Measurements from ENCODE around the gene UBE2J2.

The UBE2J2 gene

DNA sequence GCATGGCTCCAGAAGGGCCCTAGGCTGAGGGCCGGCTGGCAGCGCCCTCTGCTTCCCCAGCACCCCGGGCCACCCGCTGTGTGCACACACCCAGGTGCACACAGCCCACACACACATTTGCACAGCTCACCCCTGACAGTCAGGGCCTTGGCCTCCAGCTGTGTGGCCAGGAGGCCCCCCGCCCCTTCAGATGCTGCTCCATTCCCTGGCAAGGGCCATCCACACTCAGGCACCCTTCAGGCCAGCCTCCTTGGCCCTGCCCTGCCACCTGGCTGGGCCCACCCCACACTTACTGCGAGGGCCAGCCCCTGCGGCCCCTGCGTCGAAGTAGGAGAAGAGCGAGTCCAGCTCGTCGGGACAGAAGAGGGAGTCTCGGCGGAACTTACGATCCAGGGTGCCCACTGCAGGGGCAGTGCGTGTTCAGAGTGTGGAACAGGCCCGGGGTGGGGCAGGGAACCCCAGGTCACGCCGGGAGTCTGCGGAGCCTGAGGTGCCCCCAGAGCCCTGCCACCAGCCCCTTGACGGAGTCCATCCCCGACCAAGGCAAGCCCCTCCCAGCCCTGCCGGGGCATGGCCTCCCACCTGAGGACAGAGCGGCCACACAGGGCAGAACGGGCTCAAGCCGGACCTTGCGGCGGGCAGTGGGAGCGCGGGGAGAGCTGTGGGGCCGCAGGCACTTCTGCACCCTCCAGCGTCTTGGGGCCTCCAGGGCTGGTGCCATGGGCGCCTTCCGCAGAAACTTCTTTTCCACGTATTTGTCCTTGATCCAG lies 21.7 kb upstream of the UBE2J2 start:
- DNase-seq = no peak

DNA sequence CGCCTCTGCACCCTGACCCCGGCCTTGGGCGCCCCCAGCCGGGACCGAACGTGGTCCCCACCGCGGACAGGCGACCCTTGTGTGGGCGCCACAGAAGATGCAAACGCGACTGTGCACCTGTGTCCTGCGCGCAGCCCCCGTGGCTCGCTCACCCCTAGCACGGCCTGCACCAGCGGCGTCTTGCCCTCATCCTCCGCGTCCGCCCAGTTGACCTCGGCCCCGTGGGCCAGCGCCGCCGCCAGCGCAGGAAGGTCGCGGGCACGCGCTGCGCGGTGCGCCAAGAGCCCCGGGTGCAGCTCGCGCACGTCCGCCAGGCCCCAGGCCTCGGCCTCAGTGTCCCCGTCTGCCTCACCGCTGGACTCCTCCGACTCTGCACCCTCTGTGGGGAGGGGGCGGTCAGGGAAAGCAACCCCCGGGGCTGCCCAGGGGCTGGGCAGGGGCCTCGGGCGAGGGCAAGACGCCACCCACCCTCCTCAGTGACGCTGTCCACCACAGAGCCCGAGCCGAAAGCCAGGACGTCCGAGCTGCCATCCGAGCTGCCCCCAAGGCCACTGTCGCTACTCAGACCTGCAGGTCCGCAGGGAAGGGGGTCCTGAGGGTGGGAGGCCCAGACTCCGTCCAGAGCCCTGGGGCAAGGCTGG lies 20.7 kb upstream of the UBE2J2 start:
- DNase-seq = no peak

DNA sequence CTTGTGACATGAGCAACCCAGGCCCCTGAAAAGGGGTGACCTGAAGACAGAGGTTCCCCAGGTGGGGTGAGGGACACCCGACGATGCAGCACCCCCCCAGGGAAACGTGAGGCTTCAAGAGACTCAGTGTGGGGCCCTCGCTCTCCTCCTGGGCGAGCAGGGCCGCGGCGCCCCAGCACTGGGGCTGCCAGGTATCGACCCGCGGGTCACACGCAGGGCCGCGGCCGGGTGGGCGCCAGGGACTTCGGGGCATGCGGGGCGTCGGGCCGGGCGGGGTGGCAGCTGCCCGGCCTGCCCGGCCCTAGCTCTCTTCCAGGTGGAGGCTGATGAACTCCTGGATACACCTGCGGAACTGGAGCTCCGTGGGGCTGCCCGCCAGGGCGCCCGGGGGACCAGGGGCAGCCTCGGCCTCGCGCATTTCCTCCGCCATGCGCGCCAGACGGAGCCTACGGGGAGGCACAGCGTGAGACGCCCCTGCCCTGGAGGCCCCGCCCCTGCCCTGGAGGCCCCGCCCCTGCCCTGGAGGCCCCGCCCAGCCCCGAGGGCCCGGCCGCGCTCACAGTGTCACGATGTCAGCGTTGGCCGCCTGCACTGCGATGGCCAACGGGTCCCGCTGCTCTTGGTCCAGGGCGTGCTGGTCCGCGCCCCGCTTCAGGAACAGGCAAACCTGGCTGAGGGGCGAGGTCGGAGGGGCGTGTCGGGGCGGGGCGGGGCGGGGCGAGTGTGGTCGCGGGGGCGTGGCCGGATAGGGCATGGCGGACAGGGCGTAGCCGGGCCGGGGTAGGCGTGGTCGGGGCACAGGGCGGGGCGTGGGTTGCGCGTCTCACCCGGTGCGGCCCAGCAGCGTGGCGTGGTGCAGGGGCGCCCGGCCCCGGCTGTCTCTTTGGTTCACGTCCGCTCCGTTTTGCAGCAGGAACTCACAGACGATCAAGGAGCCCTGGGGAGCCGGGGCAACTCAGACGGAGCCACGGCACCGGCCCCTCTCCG lies 19.9 kb upstream of the UBE2J2 start:
- no peak for DNase-seq

DNA sequence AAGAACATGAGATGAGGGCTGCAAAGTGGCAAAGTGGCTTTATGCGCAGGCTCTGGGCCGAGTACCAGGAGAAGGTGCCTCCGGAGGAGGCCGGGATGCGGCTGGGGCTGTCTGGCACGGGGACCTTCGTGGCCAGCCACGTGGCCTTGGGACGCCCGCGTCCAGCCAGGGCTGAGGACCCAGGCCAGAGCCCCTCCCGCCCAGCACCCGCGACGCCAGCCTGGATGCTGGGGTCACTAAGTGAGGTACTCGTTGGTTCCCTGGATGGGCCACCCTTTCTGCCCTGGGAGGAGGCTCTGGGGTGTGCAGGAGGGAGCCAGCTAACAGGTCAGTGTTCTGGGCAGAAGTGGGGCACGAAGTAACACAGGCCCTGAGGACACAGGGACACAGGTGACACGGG lies 19.2 kb upstream of the UBE2J2 start:
- DNase-seq = no peak

DNA sequence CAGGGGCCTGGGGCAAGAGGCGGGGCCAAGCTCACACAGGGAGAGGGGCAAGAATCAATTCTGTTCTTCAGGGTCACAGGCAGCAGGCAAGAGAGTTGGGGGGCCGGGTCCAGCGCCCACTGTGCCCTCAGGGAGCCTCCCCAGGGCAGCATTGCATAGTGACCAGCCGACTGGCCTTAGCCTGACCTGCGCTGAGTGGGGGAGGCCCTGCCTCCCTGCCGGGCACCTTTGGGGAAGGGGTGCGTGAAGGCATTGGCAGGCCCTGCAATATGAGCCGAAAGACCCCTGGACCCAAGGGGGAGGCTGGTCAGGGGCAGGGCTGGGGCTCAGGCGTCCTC lies 18.8 kb upstream of the UBE2J2 start:
- DNase-seq = no peak

DNA sequence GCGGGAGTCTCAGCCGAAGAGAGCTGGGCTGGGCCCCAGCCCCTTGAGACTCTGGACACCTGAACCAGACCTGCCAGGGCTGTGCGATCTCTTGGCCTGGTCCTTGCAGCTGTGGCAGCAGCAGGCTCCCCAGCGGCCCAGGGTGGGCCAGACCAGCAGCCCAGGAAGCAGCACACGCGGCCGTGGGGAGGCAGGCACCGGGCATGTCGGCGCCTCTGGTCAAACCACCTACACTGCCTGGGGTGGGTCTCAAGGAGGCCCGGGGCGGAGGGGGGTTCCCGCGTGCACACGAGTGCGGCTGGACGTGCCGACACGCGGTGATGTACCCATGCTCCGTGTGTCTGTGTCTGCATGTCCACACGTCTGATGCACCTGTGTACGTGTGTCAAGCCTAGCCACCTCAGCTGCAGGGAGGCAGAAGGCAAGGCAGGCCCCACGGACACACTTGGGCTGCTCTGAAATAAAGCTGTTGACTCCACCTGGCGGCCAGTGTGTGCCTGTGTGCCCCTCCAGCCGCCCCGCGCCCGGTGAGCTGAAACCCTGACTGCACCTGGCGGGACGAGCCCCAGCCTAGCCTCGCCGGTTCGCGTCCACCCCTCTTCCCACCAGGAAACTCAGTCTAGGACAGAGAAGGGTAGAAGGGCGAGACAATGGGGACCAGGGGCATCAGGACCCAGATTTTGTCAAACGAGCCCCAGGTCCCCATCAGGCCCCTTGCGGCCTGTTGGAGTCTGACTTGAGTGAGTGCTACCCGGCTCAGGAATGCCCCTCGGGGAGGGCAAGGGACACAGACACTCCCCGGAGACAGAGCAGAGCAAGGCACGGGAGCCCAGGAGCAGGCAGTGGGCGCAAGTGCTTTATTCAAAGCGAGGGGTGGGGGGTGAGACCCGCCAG lies 18.1 kb upstream of the UBE2J2 start:
- peak; percentile 52 for DNase-seq

DNA sequence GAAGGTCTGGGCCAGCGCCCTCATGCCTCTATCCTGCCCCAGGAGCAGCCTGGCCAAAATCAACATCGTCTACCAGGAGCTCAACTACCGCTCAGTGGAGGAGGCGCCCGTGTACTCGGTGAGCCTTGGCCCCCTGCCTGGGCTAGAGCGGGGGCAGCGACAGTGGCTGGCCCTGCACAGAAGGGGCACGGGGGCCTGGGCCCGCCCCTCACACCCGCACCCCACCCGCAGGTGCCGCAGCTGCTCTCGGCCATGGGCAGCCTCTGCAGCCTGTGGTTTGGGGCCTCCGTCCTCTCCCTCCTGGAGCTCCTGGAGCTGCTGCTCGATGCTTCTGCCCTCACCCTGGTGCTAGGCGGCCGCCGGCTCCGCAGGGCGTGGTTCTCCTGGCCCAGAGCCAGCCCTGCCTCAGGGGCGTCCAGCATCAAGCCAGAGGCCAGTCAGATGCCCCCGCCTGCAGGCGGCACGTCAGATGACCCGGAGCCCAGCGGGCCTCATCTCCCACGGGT lies 17.4 kb upstream of the UBE2J2 start:
- DNase-seq = no peak

DNA sequence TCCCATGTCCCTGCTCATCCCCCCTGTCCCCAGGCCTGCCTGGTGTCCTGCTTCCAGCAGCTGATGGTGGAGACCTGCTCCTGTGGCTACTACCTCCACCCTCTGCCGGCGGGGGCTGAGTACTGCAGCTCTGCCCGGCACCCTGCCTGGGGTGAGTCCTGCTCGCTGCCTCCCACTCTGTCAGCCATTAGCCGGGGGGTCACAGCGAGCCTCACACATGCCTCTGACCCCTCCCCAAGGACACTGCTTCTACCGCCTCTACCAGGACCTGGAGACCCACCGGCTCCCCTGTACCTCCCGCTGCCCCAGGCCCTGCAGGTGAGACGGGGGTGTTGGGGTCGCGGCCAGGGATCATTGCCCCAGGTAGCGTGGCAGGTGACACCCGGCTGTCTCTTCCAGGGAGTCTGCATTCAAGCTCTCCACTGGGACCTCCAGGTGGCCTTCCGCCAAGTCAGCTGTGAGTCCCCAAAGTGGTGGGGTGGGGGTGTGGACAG lies 16.6 kb upstream of the UBE2J2 start:
- peak; percentile 59 for DNase-seq

DNA sequence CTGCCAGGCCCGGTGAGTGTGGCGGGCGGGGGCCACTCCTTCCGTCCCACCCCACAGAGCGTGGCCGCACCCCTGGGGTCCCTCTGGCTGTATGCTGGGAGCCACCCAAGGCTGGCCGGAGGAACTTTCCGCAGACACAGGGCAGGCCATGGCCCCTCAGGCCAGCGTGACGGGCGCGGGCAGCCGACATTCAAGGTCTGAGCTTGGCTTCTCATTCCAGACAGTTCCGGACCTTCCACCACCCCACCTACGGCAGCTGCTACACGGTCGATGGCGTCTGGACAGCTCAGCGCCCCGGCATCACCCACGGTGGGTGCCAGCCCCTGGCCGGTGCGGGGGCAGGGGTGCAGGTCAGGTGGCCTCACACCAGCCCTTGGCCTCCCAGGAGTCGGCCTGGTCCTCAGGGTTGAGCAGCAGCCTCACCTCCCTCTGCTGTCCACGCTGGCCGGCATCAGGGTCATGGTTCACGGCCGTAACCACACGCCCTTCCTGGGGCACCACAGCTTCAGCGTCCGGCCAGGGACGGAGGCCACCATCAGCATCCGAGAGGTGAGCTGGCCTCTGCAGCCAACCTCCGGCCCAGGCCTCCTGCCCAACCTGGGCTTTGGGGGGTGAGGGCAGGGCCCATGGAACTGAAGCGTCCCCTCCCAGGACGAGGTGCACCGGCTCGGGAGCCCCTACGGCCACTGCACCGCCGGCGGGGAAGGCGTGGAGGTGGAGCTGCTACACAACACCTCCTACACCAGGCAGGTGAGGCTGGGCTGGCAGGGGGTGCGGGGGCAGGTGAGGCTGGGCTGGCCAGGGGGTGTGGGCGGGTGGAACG lies 13.8 kb upstream of the UBE2J2 start:
- DNase-seq = no peak

DNA sequence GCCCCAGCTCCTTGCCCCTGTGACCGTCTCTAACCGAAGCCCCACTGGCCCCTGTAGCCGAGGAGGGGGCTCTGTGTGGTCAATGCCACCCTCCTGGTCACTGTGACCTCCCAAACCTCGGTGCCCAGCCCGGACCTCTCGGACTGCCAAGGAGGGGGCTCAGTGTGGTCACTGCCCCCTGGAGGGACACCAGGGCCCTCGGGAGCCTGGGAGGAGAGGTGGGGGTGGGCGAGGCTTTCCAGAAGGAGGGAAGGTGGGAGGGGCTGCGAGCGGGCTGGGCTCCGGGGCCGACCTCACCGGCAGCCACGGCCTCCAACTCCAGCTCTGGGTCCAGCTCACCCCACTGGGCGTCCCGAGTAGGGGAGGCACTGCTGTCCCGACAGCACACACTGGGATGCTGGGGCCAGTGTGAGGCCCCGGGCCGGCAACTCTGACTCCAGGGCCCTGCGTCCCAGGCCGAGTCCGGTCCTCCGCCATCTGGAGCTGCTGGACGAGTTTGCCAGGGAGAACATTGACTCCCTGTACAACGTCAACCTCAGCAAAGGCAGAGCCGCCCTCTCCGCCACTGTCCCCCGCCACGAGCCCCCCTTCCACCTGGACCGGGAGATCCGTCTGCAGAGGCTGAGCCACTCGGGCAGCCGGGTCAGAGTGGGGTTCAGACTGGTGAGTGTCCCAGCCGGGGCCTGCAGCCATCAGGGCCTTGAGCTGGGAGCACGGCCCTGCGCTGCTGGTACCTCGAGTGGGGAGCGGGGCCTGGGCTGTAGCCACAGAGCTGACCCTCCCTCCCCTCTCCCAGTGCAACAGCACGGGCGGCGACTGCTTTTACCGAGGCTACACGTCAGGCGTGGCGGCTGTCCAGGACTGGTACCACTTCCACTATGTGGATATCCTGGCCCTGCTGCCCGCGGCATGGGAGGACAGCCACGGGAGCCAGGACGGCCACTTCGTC lies 12.9 kb upstream of the UBE2J2 start:
- DNase-seq = no peak

DNA sequence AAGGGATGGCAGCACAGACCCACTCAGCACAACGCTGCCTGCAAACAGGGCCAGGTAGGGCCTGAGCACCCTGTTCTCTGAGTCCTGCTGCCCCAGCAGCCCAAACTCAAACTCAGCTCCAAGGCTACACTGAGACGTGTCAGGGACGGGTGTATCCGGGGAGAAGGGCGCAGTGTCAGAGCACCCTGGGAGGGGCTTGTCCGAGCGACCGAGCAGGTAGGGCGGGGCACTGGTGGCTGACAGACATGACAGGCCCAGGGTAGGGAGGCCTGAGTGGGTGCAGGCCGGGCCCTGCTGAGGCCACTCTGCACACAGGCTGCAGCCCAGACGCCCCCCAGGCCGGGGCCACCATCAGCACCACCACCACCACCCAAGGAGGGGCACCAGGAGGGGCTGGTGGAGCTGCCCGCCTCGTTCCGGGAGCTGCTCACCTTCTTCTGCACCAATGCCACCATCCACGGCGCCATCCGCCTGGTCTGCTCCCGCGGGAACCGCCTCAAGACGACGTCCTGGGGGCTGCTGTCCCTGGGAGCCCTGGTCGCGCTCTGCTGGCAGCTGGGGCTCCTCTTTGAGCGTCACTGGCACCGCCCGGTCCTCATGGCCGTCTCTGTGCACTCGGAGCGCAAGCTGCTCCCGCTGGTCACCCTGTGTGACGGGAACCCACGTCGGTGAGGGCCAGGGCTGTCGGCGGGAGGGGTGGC lies 12.1 kb upstream of the UBE2J2 start:
- DNase-seq = no peak

DNA sequence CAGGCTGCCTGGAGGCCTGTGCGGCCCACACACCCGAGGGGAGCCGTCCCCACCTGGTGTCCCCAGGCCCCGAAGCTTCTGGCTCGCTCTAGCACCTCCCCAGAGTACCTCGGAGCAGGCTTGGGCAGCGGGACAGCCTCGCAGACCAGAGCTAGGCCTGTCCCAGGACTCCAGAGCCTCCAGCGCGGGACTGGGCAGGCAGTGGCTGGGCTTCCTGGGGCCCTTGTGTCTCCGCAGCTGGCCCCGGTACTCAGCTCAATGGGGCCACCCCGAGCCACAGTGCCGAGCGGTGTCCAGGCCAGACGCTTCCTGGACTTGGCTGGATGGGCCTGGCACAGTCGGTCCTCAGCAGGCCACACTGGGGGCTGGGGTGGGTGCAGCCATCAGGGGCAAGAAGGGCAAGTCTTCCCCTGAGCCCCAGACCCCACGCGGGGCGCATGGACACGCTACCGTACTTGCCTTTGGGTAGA lies 11.5 kb upstream of the UBE2J2 start:
- DNase-seq = no peak

DNA sequence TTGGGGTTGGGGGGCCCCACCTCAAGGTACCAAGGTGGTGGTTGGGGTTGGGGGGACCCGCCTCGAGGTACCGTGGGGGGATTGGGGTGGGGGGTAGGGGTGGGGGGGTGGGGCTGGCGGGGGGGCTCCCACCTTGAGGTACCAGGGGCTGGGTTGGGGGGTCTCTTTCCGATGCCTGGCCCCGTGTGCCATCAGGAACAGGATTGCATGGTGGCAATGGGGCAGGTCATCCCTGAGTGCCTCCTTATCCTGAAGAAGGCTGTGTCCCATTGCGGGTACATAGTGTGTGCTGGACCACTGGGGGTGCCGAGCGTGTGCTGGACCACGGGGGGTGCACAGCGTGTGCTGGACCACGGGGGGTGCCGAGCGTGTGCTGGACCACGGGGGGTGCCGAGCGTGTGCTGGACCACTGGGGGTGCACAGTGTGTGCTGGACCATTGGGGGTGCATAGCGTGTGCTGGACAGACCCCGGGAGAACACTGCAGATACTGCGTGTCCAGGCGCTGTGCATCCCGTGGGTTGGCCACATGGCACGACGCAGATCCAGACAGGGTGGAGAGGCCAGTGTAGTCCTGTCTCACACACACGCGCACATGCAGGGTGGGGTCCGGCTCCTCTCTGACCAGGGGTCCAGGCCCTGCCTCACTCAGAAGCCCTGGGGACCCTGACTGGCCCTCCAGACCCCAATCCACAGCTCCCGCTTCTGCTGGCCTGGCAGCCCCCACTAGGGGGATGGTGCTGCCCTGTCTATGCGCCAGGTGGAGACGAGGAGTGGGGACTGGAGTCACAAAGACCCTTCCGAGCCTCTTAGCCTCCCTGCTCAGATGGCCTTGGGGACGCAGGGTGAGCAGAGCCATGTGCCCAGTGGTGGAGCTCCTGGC lies 10.8 kb upstream of the UBE2J2 start:
- DNase-seq = no peak

DNA sequence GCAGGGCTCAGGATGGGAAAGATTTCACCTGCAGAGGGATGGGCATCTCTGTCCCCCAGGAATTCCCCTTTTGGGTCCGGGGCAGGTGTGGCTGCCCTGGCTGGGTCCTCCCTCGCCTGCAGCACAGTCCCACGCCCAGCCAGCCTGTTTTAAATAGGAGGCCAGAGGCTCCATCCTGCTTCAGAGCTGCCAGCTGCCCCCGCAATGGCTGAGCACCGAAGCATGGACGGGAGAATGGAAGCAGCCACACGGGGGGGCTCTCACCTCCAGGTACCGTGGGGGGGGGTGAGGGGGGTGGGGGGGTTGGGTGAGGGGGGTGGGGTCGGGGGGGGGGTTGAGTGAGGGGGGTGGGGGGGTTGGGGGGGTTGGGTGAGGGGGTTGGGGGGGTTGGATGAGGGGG lies 10.2 kb upstream of the UBE2J2 start:
- no peak for DNase-seq

DNA sequence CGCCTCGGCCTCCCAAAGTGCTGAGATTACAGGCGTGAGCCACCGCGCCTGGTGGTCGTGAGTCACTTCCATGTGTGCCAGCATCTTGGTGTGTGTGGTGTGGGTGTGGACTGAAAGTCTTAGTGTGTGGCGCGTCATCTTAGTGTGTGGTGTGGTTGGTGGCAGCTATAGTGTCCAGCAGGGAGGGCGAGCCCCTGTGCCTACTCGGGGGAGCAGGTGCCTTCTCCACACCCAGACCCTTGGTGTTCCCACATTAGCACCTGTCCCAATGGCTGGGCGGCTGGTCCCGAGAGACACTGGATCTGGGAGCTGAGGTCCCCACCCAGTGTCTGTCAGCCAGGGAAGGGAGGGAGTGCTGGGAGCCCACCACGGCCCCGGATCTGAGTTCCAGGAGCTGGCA lies 9.3 kb upstream of the UBE2J2 start:
- DNase-seq = no peak

DNA sequence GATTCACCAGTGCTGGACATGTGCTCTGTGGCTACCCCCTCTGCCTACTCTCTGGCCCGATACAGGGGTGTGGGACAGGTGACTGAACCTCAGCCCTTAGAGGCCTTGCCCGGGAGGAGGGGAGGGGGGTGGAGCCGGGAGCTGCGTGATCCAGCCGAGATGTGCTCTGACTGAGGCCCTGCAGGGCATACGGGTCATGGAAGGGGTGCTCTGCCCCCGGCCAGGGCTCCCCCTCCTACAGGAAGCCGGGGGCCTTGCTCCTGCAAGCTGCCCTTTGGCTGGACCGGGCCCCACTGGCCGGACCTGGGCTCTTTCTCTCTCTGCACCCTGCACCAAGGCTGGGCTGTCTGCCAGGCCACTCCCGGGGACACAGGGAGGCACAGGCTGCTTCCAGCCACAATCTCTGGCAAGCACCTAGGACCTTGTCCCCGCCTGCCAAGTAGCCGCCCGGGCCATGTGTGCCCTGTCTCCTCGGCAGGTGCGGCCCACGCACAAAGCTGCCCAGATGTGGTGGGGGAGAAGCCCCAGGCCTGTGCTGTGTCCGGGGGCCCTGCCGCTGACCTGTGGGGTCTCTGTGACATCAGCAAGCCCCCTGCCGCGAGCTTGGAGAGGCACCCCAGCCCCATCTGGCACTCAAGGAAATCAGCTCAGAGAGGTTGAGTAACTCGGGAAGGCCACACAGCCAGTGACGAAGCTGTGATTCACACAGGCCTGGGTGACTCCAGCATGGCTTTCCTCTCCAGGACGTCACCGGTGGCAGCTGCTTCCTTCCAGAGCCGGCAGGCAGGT lies 8.1 kb upstream of the UBE2J2 start:
- DNase-seq = no peak

DNA sequence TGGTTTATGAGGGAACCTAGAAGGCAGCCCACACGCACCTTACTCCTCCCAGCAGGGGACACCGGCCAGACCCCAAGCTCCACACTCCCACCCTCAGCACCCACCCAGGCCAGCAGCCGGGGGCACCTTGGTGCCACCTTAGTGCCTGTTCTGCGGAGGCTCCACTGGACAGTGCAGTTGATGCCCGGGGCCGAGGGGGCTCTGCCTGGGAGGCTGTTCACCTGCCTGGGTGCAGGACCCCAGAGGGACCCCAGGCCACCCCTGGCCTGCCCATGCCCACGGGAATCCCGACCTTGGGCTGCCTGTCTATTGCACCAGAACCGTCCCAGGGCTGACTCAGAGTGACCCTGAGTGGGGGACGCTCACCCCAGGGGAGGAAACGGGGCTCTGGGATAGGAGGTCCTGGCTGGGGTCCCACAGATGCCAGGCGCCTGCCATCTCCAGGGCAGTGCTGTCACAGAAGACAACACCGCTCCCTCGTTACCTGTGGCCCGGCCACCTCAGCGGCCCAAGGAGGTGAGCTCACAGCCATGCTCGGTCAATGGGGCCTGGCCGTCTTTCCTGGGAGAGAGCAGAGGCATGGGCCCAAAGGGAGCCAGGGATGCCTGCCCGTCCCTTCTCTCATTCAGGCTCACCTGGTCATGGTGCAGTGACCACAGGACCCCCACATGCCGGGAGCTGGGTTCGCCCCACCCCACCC lies 7.3 kb upstream of the UBE2J2 start:
- no peak for DNase-seq
